HG03097 (cell line): ENCODE measurements around the gene SLC13A5.
"Not testable (repeated sequence)": the region's sequence is repeated elsewhere in the genome, so short reads cannot be mapped to it uniquely, and the experiment has no call there.

Experiments
- ATAC-seq: cut with Tn5 transposase; IDR thresholded peaks from one replicate; pipeline ENCODE4 v1.9.1; 2021; ENCODE audit not compliant: unreplicated experiment, low FRiP score

SLC13A5 gene

GRCh38 chr17:6711681-6712057, 1.5 kb downstream of the SLC13A5 start:
- no peak for ATAC-seq

DNA sequence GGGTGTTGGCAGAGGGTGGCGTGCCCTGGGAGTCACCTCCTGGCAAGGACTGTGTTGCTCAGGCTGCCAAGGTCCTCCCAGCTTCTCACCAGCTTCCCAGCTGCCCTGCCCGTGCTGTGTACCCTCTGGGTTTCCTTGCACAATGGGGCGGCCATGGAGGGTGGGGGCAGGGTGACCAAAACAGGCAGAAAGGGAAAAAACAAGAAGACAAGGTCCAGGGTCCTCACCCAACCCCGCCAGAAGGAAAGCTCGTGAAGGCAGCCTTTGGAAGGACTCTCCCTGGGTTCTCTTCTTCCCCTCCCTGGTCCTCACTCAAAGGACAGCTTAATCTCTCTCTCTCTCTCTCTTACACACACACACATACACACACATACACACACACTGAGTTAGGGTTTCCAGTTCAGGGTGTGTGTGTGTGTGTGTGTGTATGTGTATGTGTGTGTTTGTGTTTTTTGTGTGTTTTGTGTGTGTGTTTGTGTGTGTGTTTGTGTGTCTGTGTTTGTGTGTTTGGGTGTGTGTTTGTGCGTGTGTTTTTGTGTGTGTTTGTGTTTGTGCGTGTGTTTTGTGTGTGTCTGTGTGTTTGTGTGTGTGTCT, 2.0 kb downstream of the SLC13A5 start:
- ATAC-seq, result no peak

DNA sequence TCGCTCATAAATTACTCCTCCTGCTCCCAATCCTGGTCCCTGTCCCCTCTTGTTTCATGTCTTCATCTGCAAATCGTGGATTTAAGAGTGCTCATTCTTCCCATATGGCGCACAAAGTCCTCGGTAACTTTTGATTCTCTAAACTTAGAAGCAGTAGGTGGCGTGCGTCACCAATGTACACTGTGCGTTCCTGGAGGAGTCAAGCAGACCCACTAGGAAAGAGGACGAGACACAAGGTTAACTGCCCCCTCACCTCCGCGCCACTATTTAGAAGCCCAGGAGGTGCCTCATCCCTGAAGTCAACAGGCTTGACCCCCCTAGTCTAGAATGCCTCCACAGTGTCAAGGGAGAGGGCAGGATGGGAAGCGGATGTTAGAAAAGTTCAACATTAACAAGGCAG, 2.9 kb downstream of the SLC13A5 start:
- no peak for ATAC-seq

DNA sequence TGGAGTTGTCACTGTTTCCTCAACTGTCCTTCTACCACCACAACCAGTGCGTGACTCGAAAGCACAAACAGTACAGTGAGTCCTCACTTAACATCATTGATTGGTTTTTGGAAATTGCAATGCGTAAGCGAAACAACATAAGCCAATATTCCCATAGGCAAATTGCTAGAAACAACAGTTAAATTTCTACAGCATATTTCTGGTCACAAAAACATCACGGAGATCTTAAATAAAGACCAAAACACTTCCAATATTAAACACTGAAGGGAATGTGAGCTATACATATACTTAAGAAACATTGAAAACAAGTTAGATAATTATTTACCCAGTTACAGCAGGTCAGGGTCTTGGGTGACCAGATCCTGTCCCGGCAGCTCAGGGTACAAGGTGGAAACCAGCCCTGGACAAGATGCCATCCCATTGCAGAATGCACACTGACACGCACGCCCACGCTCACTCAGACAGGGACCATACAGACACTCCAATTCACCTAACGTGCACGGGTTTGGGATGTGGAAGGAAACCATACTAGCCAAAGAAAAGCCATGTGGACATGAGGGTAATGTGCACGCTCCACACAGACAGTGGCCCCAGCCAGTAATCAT, 4.7 kb downstream of the SLC13A5 start:
- ATAC-seq, result no peak

GRCh38 chr17:6706996-6707395, 6.2 kb downstream of the SLC13A5 start:
- ATAC-seq, result no peak

DNA sequence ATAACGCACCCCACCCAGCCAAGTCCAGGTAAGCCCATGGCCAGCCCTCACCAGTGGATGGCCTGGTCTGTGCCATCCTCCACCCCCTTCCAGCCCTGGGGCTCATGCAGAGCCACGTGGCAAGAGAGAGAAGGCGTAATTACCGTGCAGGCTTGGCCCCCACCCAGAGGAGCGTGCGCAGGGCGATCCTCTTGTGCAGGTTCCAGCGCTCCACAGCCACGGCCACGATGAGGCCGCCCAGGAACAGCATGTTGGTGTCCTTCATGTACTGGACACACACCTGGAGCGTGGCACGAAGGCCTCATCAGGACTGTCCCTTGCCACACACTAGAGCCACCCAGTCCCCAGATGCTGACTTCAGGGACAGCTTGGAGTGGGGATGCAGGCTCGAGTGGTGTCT, 6.7 kb downstream of the SLC13A5 start:
- ATAC-seq, result no peak

DNA sequence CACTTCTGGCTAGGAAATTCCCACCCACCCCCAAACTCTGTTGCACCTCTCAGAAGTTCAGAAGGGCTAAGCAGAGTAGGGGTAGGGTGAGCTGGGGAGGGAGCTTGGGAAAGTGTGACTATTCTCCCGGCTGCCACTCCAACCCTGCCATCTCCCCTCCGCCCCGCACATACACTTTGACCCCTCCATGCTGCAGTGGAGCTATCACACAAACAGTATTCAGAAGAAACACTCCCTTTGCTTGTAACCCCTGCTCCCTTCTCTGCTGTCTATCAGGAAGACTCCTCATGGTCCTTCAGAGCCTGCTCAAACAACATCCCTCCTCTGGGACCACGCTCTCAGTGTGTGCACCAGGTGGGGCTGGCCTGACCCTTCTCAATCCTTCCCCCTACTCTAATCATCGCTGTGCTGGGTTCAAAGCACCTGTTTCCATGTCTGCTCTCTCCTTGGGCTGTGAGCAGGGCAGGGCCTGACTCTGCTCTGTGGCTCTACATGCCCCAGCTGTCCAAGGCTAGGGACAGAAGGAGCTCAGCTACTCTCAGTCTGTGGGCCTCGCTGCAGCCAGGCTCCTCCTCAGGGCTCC, 8.6 kb downstream of the SLC13A5 start:
- no peak for ATAC-seq

DNA sequence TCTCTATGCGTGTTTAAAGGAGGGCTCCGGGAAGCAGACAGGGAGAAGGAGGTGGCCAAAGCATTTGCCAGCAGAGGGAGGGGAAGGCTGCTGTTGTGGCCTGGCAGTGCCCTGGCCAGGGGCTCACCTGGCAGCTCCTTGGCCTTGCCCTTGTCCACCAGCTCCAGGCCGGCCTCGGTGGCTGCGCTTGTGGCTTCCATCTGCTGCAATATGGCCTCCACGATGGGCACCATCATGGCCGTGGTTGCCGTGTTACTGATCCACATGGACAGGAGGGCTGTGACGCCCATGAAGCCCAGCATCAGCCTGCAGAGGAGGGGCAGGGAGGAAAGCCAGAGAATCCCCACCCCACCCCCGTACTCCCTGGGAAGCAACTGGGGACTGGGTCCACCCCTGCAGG, 9.4 kb downstream of the SLC13A5 start:
- no peak for ATAC-seq

- ATAC-seq, result no peak
Measured at GRCh38 chr17:6702567-6703215, 10.5 kb downstream of the SLC13A5 start.

DNA sequence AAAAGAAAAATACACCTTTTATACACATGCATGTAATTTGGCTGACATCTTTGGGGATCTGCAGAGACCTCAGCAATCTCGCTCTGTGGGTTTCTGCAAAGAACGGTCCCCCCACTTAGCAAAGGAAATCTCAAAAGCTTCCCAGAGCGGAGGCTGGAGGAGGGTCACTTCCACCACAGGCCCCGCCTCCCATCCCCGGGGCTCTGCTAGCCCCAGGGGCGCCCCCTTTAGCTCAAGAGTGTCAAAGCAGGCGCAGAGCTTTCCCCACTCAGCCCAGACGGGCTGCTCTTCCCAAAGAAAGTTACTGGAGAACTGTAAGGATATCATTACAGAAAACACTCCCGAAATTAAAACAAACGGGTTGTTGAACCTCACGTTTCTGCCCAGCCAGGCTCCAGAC, 11.4 kb downstream of the SLC13A5 start:
- no peak for ATAC-seq

DNA sequence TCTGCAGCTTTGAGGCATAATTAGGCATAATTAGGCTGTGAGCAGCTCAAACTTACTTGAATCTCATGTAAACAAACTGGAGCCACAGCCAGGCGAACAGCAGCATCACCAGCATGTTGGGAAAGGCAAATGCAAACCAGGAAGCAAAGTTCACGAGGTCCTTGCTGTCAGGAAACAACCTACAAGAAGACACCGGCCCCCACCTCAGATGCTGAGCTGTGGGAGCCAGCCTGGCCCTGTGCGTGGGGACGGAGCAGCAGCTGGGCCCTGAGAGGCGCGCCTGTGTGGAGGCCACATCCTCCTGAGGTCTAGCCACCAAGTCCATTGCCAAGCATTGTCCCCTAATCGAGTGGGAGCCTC, 12.2 kb downstream of the SLC13A5 start:
- no peak for ATAC-seq

DNA sequence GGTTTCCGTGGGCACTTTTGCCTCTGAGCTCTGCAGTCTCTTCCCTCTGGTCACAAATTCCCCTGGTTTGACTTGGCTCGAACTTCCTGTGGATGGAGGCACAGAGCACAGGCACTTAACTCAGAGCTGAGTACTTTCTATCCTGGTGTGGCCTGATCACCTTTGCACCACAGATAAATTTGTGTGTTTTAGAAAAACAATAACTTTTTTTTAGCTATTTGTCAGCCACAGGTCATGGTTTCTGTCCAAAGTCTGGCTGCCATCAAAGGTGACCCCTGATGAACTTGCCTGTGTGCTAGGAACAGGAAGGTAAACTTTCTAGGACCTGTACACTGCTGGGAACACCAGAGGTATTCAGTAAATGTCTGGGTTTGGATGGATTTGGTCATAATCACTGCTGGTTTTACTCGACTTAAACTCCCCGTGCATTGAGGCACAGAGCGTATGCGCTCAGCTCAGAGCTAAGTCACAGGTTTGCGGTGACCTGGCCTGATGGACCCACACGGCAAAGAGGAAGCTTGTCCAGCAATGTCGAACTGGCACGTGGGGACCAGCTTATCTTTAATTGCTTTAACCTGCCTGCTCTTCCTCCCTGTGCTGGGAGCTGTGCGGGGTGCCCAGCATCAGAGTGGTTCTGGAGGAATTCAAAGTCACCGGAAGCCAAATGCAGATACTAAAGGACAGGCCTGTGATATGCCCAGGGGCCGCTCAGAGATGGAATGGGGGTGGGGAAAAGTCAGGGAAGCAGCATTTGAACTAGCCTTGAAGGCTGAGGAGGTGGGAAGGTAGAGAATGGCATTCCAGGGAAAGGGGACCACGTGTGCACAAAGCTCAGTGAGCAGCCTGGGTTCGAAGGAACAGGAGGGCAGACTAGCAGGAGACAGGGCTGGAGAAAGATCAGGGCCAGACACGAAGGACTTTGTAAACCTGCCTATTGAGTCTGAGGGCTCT, 12.9 kb downstream of the SLC13A5 start:
- ATAC-seq, result no peak

- no peak for ATAC-seq
Measured at GRCh38 chr17:6698004-6698403, 15.2 kb downstream of the SLC13A5 start.

DNA sequence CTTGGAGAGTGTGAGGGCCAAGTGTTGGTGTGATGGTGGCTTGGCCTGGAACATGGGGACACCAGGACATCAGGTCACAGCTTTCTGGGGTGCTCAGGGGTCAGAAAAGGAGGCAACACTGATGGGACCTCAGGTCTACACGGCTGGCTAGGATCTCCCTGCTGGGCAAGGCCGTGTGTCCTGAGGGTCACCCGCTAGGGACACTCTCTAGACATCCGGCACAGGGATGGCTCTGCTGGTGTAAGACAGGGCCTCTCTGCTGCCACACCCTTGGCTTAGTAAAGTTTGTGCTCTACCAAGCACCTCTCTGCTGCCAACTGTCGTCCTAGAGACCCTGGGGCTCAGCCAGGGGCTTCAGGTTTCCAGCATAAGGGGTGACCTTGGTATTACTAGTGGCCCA, 16.3 kb downstream of the SLC13A5 start:
- no peak for ATAC-seq

GRCh38 chr17:6695565-6695964, 17.6 kb downstream of the SLC13A5 start:
- no peak for ATAC-seq

DNA sequence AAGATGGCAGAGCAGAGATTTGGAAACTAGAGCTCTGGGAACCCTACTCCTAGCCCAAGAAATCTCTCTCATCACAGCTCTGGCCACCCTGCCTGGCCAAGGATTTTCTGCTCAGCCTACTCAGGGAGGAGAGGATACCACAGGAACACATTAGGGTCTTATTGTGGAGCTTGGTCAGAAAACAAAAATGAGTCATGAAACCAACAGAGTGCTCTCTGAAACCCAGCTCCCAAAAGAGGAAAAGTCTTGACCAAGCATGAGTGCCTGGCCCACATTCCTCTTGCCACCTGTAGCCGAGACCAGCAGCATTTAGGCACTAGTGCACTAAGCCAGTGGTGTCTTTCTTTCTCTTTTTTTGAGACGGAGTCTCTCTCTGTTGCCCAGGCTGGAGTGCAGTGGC, 18.1 kb downstream of the SLC13A5 start:
- no peak for ATAC-seq

DNA sequence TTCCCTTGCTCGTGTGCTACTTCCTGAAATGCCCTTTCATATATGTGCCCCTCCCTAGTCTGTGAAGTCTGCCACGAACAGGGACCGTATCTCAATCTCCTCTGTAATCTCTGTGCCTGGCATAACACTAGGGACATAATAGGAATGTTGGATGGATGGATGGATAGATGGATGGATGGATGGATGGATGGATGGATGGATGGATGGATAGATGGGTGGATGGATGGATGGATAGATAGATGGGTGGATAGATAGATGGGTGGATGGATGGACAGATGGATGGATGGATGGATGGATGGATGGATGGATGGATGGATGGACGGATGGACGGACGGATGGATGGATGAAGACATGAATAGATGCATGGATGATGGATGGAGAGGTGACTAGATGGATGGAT, 21.2 kb downstream of the SLC13A5 start:
- not testable (repeated sequence) for ATAC-seq

DNA sequence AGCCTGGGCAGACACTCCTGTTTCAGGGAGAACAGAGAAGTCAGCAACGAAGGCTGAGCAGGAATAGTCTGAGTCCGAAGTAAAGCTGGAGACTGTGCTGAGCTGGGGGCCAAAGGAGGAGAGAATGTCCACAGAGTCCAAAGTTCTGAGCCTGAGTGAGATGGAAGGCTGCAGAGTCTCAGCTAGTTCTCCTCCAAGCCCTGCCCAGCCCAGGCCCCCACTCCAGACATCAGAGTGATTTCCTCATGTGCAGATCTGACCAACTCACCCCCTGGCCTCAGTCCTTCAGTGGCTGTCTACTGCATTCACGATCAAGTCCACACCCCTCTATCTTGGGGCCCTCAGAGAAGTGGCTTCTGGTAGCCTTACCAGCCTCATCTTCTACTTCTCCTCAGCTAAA, 21.6 kb downstream of the SLC13A5 start:
- ATAC-seq, result no peak

GRCh38 chr17:6690641-6691040, 22.5 kb downstream of the SLC13A5 start:
- no peak for ATAC-seq

- ATAC-seq, result no peak
Measured at GRCh38 chr17:6688944-6689343, 24.2 kb downstream of the SLC13A5 start.

DNA sequence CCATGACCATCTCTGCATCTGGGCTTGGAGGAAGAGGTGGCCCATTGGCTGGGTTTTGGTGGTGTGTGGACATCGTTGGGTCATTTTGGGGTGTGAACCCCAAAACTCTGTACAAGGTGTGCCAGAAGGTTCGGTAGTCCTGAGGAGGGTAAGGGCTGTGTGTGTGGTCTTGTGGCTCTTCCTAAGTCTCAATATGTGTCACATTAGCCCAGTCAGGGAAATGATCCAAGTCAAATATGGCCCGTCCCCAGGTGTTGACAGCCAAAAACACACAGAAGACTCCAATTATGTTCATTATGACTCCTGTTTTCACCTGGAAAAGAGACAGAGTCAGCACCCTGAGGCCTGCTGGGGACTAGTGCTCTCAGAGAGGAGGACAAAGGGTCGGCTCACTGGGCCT, 27.1 kb downstream of the SLC13A5 start:
- no peak for ATAC-seq
